Measurements from ENCODE around the gene A1BG. TPM values are rescaled to one million over a fixed set of nuclear protein-coding genes. Genes with fewer than 3 reads are reported as not detected.

The A1BG gene
- total and polyA plus RNA-seq, 2 of the 13 experiments (the other 11 are each of a cell fraction or from before 2014, with no cell fraction given): 14.7 to 41.4 TPM

DNA sequence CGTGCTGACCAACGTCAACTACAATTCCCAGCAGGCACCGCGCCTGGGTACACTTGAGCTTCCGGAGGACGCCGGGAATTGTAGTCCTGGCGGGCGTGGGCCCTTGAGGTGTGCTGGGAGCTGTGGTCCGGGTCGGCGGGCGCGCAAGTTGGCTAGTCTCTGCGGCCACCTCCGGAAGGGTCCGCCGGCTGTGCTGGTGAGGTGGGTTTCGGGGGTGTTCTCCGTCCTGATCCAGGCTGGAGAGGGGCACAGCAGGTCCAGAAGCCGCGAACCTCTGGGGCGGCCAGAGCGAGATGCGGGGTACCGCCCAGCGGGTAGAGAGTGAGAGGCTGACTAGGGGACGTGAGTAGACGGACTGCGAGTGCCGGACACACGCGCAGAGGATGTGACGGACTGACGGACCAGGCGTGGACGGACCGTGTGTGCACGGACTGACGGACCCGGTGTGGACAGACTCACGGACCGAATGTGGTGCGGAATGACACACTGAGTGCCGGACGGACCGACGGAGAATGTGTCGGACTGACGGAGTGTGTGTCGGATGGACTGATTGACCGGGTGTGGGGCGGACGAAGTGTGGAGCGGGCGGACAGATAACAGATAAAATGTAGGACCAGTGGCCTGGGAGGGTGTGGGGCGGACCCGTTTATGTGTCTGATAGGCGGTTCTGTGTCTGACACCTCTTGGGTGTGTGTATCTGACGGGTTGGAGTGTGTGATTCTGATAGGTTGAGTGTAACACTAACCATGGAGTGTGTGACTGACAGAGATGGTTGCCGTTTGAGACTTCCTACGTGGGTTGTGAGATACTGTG lies 26.2 kb downstream of the A1BG start, which contains the start of gene ZSCAN22 (continued):
- TF ChIP-seq STAG1 (CRISPR knock-in tag; IDR thresholded peaks at IDR 0.05) (peak; percentile 14; the same call in 1 of the 2 replicates), ZKSCAN8 (CRISPR knock-in tag; IDR thresholded peaks at IDR 0.05; ENCODE audit: borderline replicate concordance) (no peak), MAFK (conservative IDR thresholded peaks at IDR 0.05 in 1 of 2, IDR thresholded peaks at IDR 0.05 in 1 of 2; ENCODE audit: low read length in 2 of 2) (no peak), AHR (CRISPR knock-in tag; IDR thresholded peaks at IDR 0.05) (no peak), ZNF253 (CRISPR knock-in tag; IDR thresholded peaks at IDR 0.05; ENCODE audit: borderline replicate concordance) (peak; percentile 80; the same call in 1 of the 2 replicates), HMGA1 (CRISPR knock-in tag; conservative IDR thresholded peaks at IDR 0.05) (no peak), ESRRA (CRISPR knock-in tag; IDR thresholded peaks at IDR 0.05; ENCODE audit: low read depth) (peak; percentile 68; the same call in 1 of the 2 replicates), RFX5 (IDR thresholded peaks at IDR 0.05; ENCODE audit: low read depth, low read length) (peak; percentile 65; the same call in 1 of the 2 replicates), HOXA5 (CRISPR knock-in tag; IDR thresholded peaks at IDR 0.05) (peak; percentile 43; the same call in 1 of the 2 replicates), TBL1XR1 (IDR thresholded peaks at IDR 0.05; ENCODE audit: borderline replicate concordance, low read length, partially characterized antibody) (peak; percentile 43), ZNF230 (CRISPR knock-in tag; IDR thresholded peaks at IDR 0.05) (peak; percentile 88; the same call in 1 of the 2 replicates), TMF1 (CRISPR knock-in tag; IDR thresholded peaks at IDR 0.05; ENCODE audit: low read depth) (no peak; the same call in 1 of the 2 replicates), ZNF329 (CRISPR knock-in tag; IDR thresholded peaks at IDR 0.05; ENCODE audit: low read depth) (peak; percentile 28; the same call in 1 of the 2 replicates), HDAC6 (IDR thresholded peaks at IDR 0.05; ENCODE audit: low read depth, low read length) (no peak)
- TF ChIP-seq, protein P1, sequence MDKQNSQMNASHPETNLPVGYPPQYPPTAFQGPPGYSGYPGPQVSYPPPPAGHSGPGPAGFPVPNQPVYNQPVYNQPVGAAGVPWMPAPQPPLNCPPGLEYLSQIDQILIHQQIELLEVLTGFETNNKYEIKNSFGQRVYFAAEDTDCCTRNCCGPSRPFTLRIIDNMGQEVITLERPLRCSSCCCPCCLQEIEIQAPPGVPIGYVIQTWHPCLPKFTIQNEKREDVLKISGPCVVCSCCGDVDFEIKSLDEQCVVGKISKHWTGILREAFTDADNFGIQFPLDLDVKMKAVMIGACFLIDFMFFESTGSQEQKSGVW (CRISPR knock-in tag; IDR thresholded peaks at IDR 0.05; ENCODE audit: borderline replicate concordance): no peak
- TF ChIP-seq, protein P2, sequence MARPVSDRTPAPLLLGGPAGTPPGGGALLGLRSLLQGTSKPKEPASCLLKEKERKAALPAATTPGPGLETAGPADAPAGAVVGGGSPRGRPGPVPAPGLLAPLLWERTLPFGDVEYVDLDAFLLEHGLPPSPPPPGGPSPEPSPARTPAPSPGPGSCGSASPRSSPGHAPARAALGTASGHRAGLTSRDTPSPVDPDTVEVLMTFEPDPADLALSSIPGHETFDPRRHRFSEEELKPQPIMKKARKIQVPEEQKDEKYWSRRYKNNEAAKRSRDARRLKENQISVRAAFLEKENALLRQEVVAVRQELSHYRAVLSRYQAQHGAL (CRISPR knock-in tag; IDR thresholded peaks at IDR 0.05; ENCODE audit: not compliant biosample characterization): no peak
- TF ChIP-seq, protein P3, sequence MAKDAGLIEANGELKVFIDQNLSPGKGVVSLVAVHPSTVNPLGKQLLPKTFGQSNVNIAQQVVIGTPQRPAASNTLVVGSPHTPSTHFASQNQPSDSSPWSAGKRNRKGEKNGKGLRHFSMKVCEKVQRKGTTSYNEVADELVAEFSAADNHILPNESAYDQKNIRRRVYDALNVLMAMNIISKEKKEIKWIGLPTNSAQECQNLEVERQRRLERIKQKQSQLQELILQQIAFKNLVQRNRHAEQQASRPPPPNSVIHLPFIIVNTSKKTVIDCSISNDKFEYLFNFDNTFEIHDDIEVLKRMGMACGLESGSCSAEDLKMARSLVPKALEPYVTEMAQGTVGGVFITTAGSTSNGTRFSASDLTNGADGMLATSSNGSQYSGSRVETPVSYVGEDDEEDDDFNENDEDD (CRISPR knock-in tag; IDR thresholded peaks at IDR 0.05; ENCODE audit: borderline replicate concordance): peak; percentile 59; the same call in 1 of the 2 replicates
- TF ChIP-seq, protein P4, sequence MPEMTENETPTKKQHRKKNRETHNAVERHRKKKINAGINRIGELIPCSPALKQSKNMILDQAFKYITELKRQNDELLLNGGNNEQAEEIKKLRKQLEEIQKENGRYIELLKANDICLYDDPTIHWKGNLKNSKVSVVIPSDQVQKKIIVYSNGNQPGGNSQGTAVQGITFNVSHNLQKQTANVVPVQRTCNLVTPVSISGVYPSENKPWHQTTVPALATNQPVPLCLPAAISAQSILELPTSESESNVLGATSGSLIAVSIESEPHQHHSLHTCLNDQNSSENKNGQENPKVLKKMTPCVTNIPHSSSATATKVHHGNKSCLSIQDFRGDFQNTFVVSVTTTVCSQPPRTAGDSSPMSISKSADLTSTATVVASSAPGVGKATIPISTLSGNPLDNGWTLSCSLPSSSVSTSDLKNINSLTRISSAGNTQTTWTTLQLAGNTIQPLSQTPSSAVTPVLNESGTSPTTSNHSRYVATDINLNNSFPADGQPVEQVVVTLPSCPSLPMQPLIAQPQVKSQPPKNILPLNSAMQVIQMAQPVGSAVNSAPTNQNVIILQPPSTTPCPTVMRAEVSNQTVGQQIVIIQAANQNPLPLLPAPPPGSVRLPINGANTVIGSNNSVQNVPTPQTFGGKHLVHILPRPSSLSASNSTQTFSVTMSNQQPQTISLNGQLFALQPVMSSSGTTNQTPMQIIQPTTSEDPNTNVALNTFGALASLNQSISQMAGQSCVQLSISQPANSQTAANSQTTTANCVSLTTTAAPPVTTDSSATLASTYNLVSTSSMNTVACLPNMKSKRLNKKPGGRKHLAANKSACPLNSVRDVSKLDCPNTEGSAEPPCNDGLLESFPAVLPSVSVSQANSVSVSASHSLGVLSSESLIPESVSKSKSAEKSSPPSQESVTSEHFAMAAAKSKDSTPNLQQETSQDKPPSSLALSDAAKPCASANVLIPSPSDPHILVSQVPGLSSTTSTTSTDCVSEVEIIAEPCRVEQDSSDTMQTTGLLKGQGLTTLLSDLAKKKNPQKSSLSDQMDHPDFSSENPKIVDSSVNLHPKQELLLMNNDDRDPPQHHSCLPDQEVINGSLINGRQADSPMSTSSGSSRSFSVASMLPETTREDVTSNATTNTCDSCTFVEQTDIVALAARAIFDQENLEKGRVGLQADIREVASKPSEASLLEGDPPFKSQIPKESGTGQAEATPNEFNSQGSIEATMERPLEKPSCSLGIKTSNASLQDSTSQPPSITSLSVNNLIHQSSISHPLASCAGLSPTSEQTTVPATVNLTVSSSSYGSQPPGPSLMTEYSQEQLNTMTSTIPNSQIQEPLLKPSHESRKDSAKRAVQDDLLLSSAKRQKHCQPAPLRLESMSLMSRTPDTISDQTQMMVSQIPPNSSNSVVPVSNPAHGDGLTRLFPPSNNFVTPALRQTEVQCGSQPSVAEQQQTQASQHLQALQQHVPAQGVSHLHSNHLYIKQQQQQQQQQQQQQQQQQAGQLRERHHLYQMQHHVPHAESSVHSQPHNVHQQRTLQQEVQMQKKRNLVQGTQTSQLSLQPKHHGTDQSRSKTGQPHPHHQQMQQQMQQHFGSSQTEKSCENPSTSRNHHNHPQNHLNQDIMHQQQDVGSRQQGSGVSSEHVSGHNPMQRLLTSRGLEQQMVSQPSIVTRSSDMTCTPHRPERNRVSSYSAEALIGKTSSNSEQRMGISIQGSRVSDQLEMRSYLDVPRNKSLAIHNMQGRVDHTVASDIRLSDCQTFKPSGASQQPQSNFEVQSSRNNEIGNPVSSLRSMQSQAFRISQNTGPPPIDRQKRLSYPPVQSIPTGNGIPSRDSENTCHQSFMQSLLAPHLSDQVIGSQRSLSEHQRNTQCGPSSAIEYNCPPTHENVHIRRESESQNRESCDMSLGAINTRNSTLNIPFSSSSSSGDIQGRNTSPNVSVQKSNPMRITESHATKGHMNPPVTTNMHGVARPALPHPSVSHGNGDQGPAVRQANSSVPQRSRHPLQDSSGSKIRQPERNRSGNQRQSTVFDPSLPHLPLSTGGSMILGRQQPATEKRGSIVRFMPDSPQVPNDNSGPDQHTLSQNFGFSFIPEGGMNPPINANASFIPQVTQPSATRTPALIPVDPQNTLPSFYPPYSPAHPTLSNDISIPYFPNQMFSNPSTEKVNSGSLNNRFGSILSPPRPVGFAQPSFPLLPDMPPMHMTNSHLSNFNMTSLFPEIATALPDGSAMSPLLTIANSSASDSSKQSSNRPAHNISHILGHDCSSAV (CRISPR knock-in tag; IDR thresholded peaks at IDR 0.05; ENCODE audit: borderline replicate concordance): no peak
